GM23248 (cell line): ENCODE data around the gene ASCL5. TPM values are rescaled to one million over a fixed set of nuclear protein-coding genes. Genes with fewer than 3 reads are reported as not detected.
"Not testable (repeated sequence)": the region's sequence is repeated elsewhere in the genome, so short reads cannot be mapped to it uniquely, and the experiment has no call there.

Experiments used
- DNase-seq: peaks from one replicate; pipeline ENCODE4 v3.0.0-alpha.2; 2015
- H2AFZ ChIP-seq: fragments of 200-600 bp; sonication (generic); 2 replicates; pipeline ENCODE4 v1.6.1; 2016; ENCODE audit warnings: antibody characterized with exemption
- H3F3A ChIP-seq: fragments of 200-600 bp; sonication (generic); 2 replicates; pipeline ENCODE4 v1.6.1; 2016; ENCODE audit warnings: mild to moderate bottlenecking, antibody characterized with exemption, mixed run types; ENCODE audit not compliant: insufficient read depth
- H3K27ac ChIP-seq: fragments of 200-600 bp; sonication (generic); 2 replicates; pipeline ENCODE4 v1.5.1; 2016; ENCODE audit warnings: mild to moderate bottlenecking
- H3K27me3 ChIP-seq: fragments of 200-600 bp; sonication (generic); replicated peaks from 2 replicates; pipeline ENCODE4 v1.6.1; 2016; ENCODE audit warnings: mild to moderate bottlenecking; ENCODE audit not compliant: insufficient read depth
- H3K36me3 ChIP-seq: fragments of 200-600 bp; sonication (generic); 2 replicates; pipeline ENCODE4 v1.6.1; 2016; ENCODE audit warnings: low read depth, mild to moderate bottlenecking
- H3K4me1 ChIP-seq: fragments of 200-600 bp; sonication (generic); 2 replicates; pipeline ENCODE4 v1.6.1; 2016; ENCODE audit warnings: mild to moderate bottlenecking; ENCODE audit not compliant: insufficient read depth
- H3K4me2 ChIP-seq: fragments of 200-600 bp; sonication (generic); one replicate; pipeline ENCODE4 v1.6.1; 2016; ENCODE audit warnings: mild to moderate bottlenecking; ENCODE audit not compliant: unreplicated experiment
- H3K4me3 ChIP-seq: fragments of 200-600 bp; sonication (generic); 2 replicates; pipeline ENCODE4 v1.5.1; 2016; ENCODE audit warnings: mild to moderate bottlenecking
- H3K79me2 ChIP-seq: fragments of 200-600 bp; sonication (generic); 2 replicates; pipeline ENCODE4 v1.6.1; 2016; ENCODE audit warnings: mild to moderate bottlenecking; ENCODE audit not compliant: insufficient read depth
- H3K9ac ChIP-seq: fragments of 200-600 bp; sonication (generic); 2 replicates; pipeline ENCODE4 v1.6.1; 2016; ENCODE audit warnings: mild to moderate bottlenecking
- H3K9me2 ChIP-seq: fragments of 200-600 bp; sonication (generic); 2 replicates; pipeline ENCODE4 v1.6.1; 2016; ENCODE audit warnings: mixed run types, mild to moderate bottlenecking, moderate library complexity; ENCODE audit not compliant: insufficient read depth
- H3K9me3 ChIP-seq: fragments of 200-600 bp; sonication (generic); one replicate; pipeline ENCODE4 v1.6.1; 2017; ENCODE audit warnings: low read depth
- H4K20me1 ChIP-seq: fragments of 200-600 bp; sonication (generic); 2 replicates; pipeline ENCODE4 v1.6.0; 2016; ENCODE audit not compliant: insufficient read depth
- EZH2 ChIP-seq: fragments of 200-600 bp; sonication (generic); IDR thresholded peaks from 2 replicates; pipeline ENCODE4 v1.6.1; 2018; ENCODE audit warnings: antibody characterized with exemption, mild to moderate bottlenecking; ENCODE audit not compliant: insufficient read depth, poor library complexity, severe bottlenecking
- EZH2phosphoT487 ChIP-seq: fragments of 200-600 bp; sonication (generic); IDR thresholded peaks from 2 replicates; pipeline ENCODE4 v1.6.1; 2018; ENCODE audit warnings: antibody characterized with exemption, moderate library complexity, mild to moderate bottlenecking, low read depth; ENCODE audit not compliant: insufficient read depth
- WGBS, 2 experiments: methylation state at CpG; one replicate each; pipeline ENCODE4 v1.1.6; 2015 to 2017; ENCODE audit warnings: low lambda C conversion rate in 2 of 2, low coverage in 1 of 2; ENCODE audit errors: missing lambda C conversion rate in 2 of 2; 5-methylcytosine and 5-hydroxymethylcytosine counted together
- in situ Hi-C: fragments of 300-500 bp; cut with MboI; formaldehyde crosslinking; loops from 2 replicates; pipeline ENCODE4 v1.15.0; 2020
- polyA plus RNA-seq: library from polyadenylated mRNA; unstranded; fragments of >200 nt; fragmentation: Nextera tagmentation; extraction: Ambion mirVana; gene quantifications from 2 replicates; pipeline ENCODE4 v1.2.1, GENCODE V29; 2016
- total RNA-seq: library from RNA; depleted of rRNA; stranded (reverse); fragments of >200 nt; shearing (Covaris generic); gene quantifications from 2 replicates; pipeline ENCODE4 v1.2.3, GENCODE V29; 2014

The ASCL5 gene
- total and polyA plus RNA-seq, 2 experiments from 2014 or later: not detected

DNA sequence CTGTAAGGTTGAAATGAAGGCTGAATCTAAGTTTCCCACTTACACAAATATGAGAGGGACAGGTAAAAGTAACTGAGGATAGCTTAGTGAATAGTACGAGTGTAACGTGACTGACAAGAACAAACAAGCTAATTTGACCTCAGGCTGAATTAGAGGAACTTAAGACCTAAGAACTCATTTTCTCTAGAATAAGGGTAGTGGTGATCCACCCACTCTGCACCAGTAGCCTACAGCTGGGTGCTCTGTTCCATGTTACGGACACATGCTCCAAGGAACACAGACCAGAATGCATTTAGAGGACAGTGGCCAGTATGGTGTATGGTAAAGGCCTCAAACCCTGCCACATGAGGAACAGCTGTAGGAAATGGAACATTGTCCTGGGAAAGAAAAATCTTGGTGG is 42.2 kb upstream of the ASCL5 start:
- no peak for TF ChIP-seq EZH2
- Histone ChIP-seq H3K27ac (no peak overlapping the region), H4K20me1 (no peaks in the 10 kb centered on the region), H3K27me3 (no peaks in the 10 kb centered on the region), H3K9me3 (no peaks in the 10 kb centered on the region), H3F3A (peaks cover 12% of the 10 kb centered on the region; the same call in 1 of the 2 replicates), H3K4me3 (no peak overlapping the region), H3K4me1 (peaks cover 4% of the 10 kb centered on the region; the same call in 1 of the 2 replicates), H3K9me2 (no peaks in the 10 kb centered on the region), H3K36me3 (no peaks in the 10 kb centered on the region), H3K4me2 (no peak overlapping the region), H3K9ac (no peak overlapping the region), H3K79me2 (no peaks in the 10 kb centered on the region), H2AFZ (no peak overlapping the region)
- in situ Hi-C loops: no loop called here
- WGBS, 2 experiments: 67 to 68% methylated on average over 3 of the region's 3 CpGs
- no peak for DNase-seq

DNA sequence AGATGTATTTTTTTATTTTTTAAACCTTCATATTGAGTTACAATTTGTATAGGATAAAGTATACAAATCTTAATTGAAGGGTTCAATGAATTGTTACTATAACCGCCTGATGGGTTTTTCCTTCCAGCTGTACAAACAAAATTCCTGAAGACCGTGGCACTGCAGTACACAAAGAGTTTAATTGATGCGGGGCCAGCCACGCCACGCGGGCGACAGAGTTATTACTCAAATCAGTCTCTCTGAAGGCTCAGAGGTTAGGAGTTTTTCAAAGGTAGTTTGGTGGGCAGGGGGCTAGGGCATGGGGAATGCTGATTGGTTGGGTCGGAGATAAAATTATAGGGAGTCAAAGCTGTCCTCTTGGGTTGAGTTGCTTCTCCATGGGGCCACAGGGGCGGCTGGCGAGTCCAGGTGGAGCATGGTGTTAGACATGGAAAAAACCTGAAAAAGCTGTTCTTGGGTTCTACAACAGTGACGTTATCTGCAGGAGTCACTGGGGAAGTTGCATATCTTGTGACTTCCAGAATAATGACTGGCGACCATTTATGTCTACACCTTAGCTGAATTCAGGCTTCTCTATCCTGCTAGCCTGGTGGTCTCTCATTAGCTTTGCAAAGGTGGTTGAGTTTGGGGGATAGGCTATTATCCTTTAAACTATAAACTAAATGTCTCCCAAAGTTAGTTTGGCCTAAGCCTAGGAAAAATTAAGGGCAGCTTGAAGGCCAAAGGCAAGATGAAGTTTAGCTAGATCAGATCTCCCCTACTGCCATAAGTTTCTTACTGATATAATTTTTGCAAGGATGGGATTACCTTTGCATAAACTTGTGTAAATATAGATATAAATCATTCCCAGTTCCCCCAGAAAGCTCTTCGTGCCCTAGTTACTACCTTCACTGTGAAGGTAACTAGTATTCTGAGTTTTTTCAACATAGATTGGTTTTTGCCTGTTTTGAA is 40.3 kb upstream of the ASCL5 start:
- no peak for TF ChIP-seq EZH2
- TF ChIP-seq EZH2phosphoT487: no peak
- Histone ChIP-seq H3K9me3 (no peaks in the 10 kb centered on the region), H3K79me2 (no peaks in the 10 kb centered on the region), H2AFZ (no peak overlapping the region), H3K9me2 (no peaks in the 10 kb centered on the region), H3F3A (peaks cover 12% of the 10 kb centered on the region; the same call in 1 of the 2 replicates), H3K27me3 (no peaks in the 10 kb centered on the region), H3K4me1 (peaks cover 4% of the 10 kb centered on the region; the same call in 1 of the 2 replicates), H4K20me1 (no peaks in the 10 kb centered on the region), H3K36me3 (no peaks in the 10 kb centered on the region), H3K9ac (no peak overlapping the region), H3K27ac (no peak overlapping the region), H3K4me3 (no peak overlapping the region), H3K4me2 (no peak overlapping the region)
- in situ Hi-C loops: no loop called here
- no peak for DNase-seq
- 91 to 93% methylated on average over 13 of the region's 13 CpGs for WGBS, 2 experiments

DNA sequence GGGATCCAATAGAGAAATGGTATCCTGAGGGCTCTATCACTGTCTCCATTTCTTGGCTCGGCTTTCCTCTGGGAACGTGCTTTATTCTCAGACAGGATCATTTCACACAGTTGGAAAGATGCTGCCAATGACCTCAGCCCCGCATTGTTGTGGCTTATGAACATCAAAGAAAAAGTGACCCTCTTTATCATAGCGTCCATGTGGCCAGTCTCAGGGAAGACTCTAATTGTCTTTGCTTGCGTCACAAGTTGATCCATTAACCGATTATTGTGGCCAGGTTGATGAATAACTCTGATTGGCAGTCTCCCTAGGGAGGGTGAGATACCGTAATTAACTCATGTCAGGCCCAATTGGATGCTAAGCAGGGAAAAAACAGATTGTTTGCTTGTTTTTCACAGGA is 37.7 kb upstream of the ASCL5 start:
- Histone ChIP-seq H3K4me2 (no peak overlapping the region), H3K36me3 (no peaks in the 10 kb centered on the region), H2AFZ (no peak overlapping the region), H3K27me3 (no peaks in the 10 kb centered on the region; the same call in 1 of the 2 replicates), H3K4me1 (no peaks in the 10 kb centered on the region), H3K9me3 (no peaks in the 10 kb centered on the region), H3K27ac (no peak overlapping the region), H3F3A (peaks cover 5% of the 10 kb centered on the region; the same call in 1 of the 2 replicates), H3K79me2 (no peaks in the 10 kb centered on the region), H3K4me3 (no peak overlapping the region), H4K20me1 (no peaks in the 10 kb centered on the region), H3K9me2 (no peaks in the 10 kb centered on the region), H3K9ac (no peak overlapping the region)
- TF ChIP-seq EZH2phosphoT487 (no peak), EZH2 (no peak)
- in situ Hi-C loops: no loop called here
- DNase-seq: no peak
- 68 to 70% methylated on average over 7 of the region's 7 CpGs for WGBS, 2 experiments

DNA sequence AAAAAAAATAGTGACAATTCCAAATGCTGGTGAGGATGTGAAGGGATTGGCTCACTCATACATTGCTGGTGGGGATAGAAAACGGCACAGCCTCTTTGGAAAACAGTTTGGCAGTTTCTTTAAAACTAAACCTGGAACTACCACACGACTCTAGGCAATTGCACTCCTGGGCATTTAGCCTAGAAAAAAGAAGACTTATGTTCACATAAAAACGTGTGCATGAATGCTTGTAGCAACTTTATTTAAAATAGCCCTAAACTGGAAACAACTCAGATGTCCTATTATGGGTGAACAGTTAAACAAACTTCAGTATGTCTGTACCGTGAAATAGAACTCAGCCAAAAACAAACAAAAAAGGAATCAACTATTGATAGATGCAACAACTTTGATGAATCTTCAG is 36.7 kb upstream of the ASCL5 start:
- TF ChIP-seq EZH2: no peak
- TF ChIP-seq EZH2phosphoT487: no peak
- Histone ChIP-seq H3K27ac (no peak overlapping the region), H3K4me1 (no peaks in the 10 kb centered on the region), H2AFZ (no peak overlapping the region), H3K9me2 (no peaks in the 10 kb centered on the region), H3K79me2 (no peaks in the 10 kb centered on the region), H3K9me3 (no peaks in the 10 kb centered on the region), H3K27me3 (no peaks in the 10 kb centered on the region; the same call in 1 of the 2 replicates), H3K36me3 (no peaks in the 10 kb centered on the region), H3K4me2 (no peak overlapping the region), H3K9ac (no peak overlapping the region), H4K20me1 (no peaks in the 10 kb centered on the region), H3F3A (no peaks in the 10 kb centered on the region), H3K4me3 (no peak overlapping the region)
- in situ Hi-C loops: no loop called here
- no peak for DNase-seq
- 25 to 26% methylated on average over 4 of the region's 4 CpGs for WGBS, 2 experiments

DNA sequence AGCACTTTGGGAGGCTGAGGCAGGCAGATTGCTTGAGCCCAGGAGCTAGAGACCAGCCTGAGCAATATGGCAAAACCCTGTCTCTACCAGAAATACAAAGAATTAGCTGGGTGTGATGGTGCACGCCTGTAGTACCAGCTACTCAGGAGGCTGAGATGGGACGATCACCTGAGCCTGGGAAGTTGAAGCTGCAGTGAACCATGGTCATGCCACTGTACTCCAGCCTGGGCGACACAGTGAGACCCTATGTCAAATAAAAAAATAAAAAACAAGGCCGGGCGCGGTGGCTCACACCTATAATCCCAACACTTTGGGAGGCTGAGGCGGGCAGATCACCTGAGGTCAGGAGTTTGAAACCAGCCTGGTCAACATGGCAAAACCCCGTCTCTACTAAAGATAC is 36.1 kb upstream of the ASCL5 start:
- in situ Hi-C loops: not testable (repeated sequence)

More for the DNA sequence above, 36.1 kb upstream of the ASCL5 start:
- not testable (repeated sequence) for H4K20me1 ChIP-seq, H3K79me2 ChIP-seq, H3K36me3 ChIP-seq, H3K4me3 ChIP-seq, DNase-seq, H3K4me1 ChIP-seq, H3K9ac ChIP-seq, H3K9me3 ChIP-seq, H3K9me2 ChIP-seq, H2AFZ ChIP-seq, H3F3A ChIP-seq, H3K27ac ChIP-seq, H3K27me3 ChIP-seq, H3K4me2 ChIP-seq
- WGBS, 2 experiments: 84 to 90% methylated on average over 8 of the region's 8 CpGs
